H9 (cell line): ENCODE data around the gene USP38. TPM values are rescaled to one million over a fixed set of nuclear protein-coding genes. Genes with fewer than 3 reads are reported as not detected.

Experiments
- DNase-seq: peaks from one replicate; pipeline ENCODE4 v3.0.0-alpha.2; 2017
- H2AFZ ChIP-seq: one replicate; pipeline ENCODE4 v1.6.1; 2013; ENCODE audit warnings: mild to moderate bottlenecking, low read length, control low read depth, moderate library complexity
- H2AK5ac ChIP-seq: 2 replicates; pipeline ENCODE4 v1.6.1; 2013; ENCODE audit warnings: low read length, control low read depth, mixed read lengths; ENCODE audit not compliant: insufficient read length
- H2BK120ac ChIP-seq: one replicate; pipeline ENCODE4 v1.6.1; 2013; ENCODE audit warnings: low read depth, mild to moderate bottlenecking, low read length, control low read depth, inconsistent platforms; ENCODE audit not compliant: poor library complexity, severe bottlenecking
- H2BK12ac ChIP-seq: 2 replicates; pipeline ENCODE4 v1.6.1; 2013; ENCODE audit warnings: low read length, control low read depth, mixed read lengths, low read depth; ENCODE audit not compliant: insufficient read length
- H2BK15ac ChIP-seq: 2 replicates; pipeline ENCODE4 v1.6.1; 2013; ENCODE audit warnings: low read depth, low read length, control low read depth
- H2BK20ac ChIP-seq: one replicate; pipeline ENCODE4 v1.6.1; 2013; ENCODE audit warnings: low read depth, mild to moderate bottlenecking, low read length, control low read depth, inconsistent platforms; ENCODE audit not compliant: poor library complexity, severe bottlenecking
- H2BK5ac ChIP-seq: 2 replicates; pipeline ENCODE4 v1.6.1; 2013; ENCODE audit warnings: low read length, control low read depth, mixed read lengths; ENCODE audit not compliant: insufficient read length
- H3K14ac ChIP-seq: 2 replicates; pipeline ENCODE4 v1.6.1; 2013; ENCODE audit warnings: low read length, control low read depth; ENCODE audit not compliant: insufficient read depth
- H3K18ac ChIP-seq: 2 replicates; pipeline ENCODE4 v1.6.1; 2013; ENCODE audit warnings: low read depth, mild to moderate bottlenecking, mixed read lengths, low read length, control low read depth; ENCODE audit not compliant: insufficient read length
- H3K23ac ChIP-seq: 2 replicates; pipeline ENCODE4 v1.6.1; 2013; ENCODE audit warnings: low read length, control low read depth, mixed read lengths, low read depth; ENCODE audit not compliant: insufficient read length
- H3K23me2 ChIP-seq: 2 replicates; pipeline ENCODE4 v1.6.1; 2013; ENCODE audit warnings: low read depth, mild to moderate bottlenecking, mixed read lengths, low read length, control low read depth; ENCODE audit not compliant: insufficient read length, poor library complexity, severe bottlenecking
- H3K27ac ChIP-seq: 2 replicates; pipeline ENCODE4 v1.5.1; 2013; ENCODE audit warnings: low read length, control low read depth, mixed read lengths, low read depth; ENCODE audit not compliant: insufficient read length
- H3K27me3 ChIP-seq: 2 replicates; pipeline ENCODE4 v1.6.1; 2013; ENCODE audit warnings: low read length, control low read depth, inconsistent platforms; ENCODE audit not compliant: insufficient read depth
- H3K4ac ChIP-seq: 2 replicates; pipeline ENCODE4 v1.6.1; 2013; ENCODE audit warnings: low read depth, mild to moderate bottlenecking, control low read depth, inconsistent platforms, low read length, moderate library complexity
- H3K4me1 ChIP-seq: 2 replicates; pipeline ENCODE4 v1.6.1; 2013; ENCODE audit warnings: low read length, control low read depth, inconsistent platforms; ENCODE audit not compliant: insufficient read depth
- H3K4me2 ChIP-seq: 2 replicates; pipeline ENCODE4 v1.6.1; 2013; ENCODE audit warnings: low read length, control low read depth, mixed read lengths; ENCODE audit not compliant: insufficient read length, insufficient read depth
- H3K56ac ChIP-seq: 2 replicates; pipeline ENCODE4 v1.6.1; 2013; ENCODE audit warnings: low read depth, mild to moderate bottlenecking, mixed read lengths, low read length, control low read depth; ENCODE audit not compliant: insufficient read length
- H3K79me1 ChIP-seq: 2 replicates; pipeline ENCODE4 v1.6.1; 2013; ENCODE audit warnings: low read depth, mild to moderate bottlenecking, moderate library complexity, low read length, control low read depth, inconsistent platforms; ENCODE audit not compliant: insufficient read depth, poor library complexity, severe bottlenecking
- H3K79me2 ChIP-seq: 2 replicates; pipeline ENCODE4 v1.6.1; 2013; ENCODE audit warnings: low read length, control low read depth, inconsistent platforms; ENCODE audit not compliant: insufficient read depth
- H3K9ac ChIP-seq: 2 replicates; pipeline ENCODE4 v1.6.1; 2013; ENCODE audit warnings: low read length, control low read depth, mixed read lengths; ENCODE audit not compliant: insufficient read length; ENCODE audit errors: extremely low read depth
- H3K9me3 ChIP-seq: one replicate; pipeline ENCODE4 v1.6.1; 2013; ENCODE audit warnings: low read depth, low read length, inconsistent platforms; ENCODE audit not compliant: control insufficient read depth
- H3T11ph ChIP-seq: one replicate; pipeline ENCODE4 v1.6.1; 2013; ENCODE audit warnings: mild to moderate bottlenecking, low read length, control low read depth, inconsistent platforms
- H4K20me1 ChIP-seq: one replicate; pipeline ENCODE4 v1.6.1; 2013; ENCODE audit not compliant: control insufficient read depth, insufficient read length, insufficient read depth
- H4K5ac ChIP-seq: 2 replicates; pipeline ENCODE4 v1.6.1; 2013; ENCODE audit warnings: low read depth, mild to moderate bottlenecking, mixed read lengths, low read length, control low read depth; ENCODE audit not compliant: insufficient read length
- H4K8ac ChIP-seq: replicated peaks from 2 replicates; pipeline ENCODE4 v1.6.1; 2013; ENCODE audit warnings: low read length, control low read depth, mixed read lengths, low read depth; ENCODE audit not compliant: insufficient read length
- H4K91ac ChIP-seq: 2 replicates; pipeline ENCODE4 v1.6.1; 2013; ENCODE audit warnings: low read depth, mild to moderate bottlenecking, moderate library complexity, mixed read lengths, low read length, control low read depth; ENCODE audit not compliant: insufficient read length
- H3K27ac Mint-ChIP-seq, 3 experiments: 2 replicates in 2 of 3; 3 replicates in 1 of 3; pipeline ENCODE4 v1.8.0; 2020 to 2021; ENCODE audit warnings: mixed read lengths in 3 of 3, mild to moderate bottlenecking in 1 of 3, moderate library complexity in 1 of 3
- H3K27me3 Mint-ChIP-seq: 2 replicates; pipeline ENCODE4 v1.8.0; 2021; ENCODE audit warnings: low read depth, mild to moderate bottlenecking, moderate library complexity, mixed read lengths
- H3K36me3 Mint-ChIP-seq, 3 experiments: 2 replicates in 2 of 3; 3 replicates in 1 of 3; pipeline ENCODE4 v1.8.0; 2020 to 2021; ENCODE audit warnings: low read depth in 3 of 3, mixed read lengths in 3 of 3; ENCODE audit not compliant: insufficient read depth in 1 of 3
- H3K4me1 Mint-ChIP-seq, 2 experiments: 2 replicates each; pipeline ENCODE4 v1.8.0; 2020; ENCODE audit warnings: mixed read lengths in 2 of 2
- H3K4me3 Mint-ChIP-seq, 2 experiments: 2 replicates in 1 of 2; 3 replicates in 1 of 2; pipeline ENCODE4 v1.8.0; 2020 to 2021; ENCODE audit warnings: mild to moderate bottlenecking in 2 of 2, mixed read lengths in 2 of 2, moderate library complexity in 1 of 2
- H3K9me3 Mint-ChIP-seq, 2 experiments: 2 replicates in 1 of 2; 3 replicates in 1 of 2; pipeline ENCODE4 v1.8.0; 2020; ENCODE audit warnings: mild to moderate bottlenecking in 2 of 2, mixed read lengths in 2 of 2, moderate library complexity in 1 of 2
- total RNA-seq: library from RNA; stranded (reverse); gene quantifications from 2 replicates; pipeline ENCODE4 v1.2.1, GENCODE V29; 2021
- TF ChIP-seq, protein P1 (sequence below): fragments of 200-600 bp; sonication (generic); conservative IDR thresholded peaks from 3 replicates; pipeline ENCODE4 v1.8.0; 2021; ENCODE audit warnings: antibody characterized with exemption, mild to moderate bottlenecking

The USP38 gene
- total RNA-seq, 1 experiment from 2014 or later: 15.2 TPM

DNA sequence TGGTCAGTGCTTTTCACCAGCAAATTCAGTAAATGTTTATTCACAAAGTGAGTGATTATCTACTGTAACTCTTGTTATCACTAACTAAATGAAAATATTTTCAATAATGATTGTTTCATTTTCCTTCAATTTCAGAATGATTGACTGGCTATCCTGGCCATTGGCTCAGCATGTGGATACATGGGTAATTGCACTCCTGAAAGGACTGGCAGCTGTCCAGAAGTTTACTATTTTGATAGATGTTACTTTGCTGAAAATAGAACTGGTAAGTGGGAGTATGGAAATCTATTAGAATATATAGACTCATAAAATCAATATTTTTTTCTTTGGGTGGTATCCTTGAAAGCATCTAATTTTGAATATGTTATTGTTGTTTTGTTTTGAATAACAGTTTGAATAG lies 10.9 kb downstream of the USP38 start:
- H3K9me3 ChIP-seq: no peaks in the 10 kb centered on the region
- no peak overlapping the region for H4K5ac ChIP-seq
- no peaks in the 10 kb centered on the region for H3K23me2 ChIP-seq
- H3K79me2 ChIP-seq: no peaks in the 10 kb centered on the region
- no peak overlapping the region for H3K27ac Mint-ChIP-seq
- no peak overlapping the region for H2AK5ac ChIP-seq
- no peak for DNase-seq
- H3K4me1 Mint-ChIP-seq: no peaks in the 10 kb centered on the region
- H4K8ac ChIP-seq: no peak overlapping the region
- no peak overlapping the region for H2BK120ac ChIP-seq
- TF ChIP-seq, protein P1, sequence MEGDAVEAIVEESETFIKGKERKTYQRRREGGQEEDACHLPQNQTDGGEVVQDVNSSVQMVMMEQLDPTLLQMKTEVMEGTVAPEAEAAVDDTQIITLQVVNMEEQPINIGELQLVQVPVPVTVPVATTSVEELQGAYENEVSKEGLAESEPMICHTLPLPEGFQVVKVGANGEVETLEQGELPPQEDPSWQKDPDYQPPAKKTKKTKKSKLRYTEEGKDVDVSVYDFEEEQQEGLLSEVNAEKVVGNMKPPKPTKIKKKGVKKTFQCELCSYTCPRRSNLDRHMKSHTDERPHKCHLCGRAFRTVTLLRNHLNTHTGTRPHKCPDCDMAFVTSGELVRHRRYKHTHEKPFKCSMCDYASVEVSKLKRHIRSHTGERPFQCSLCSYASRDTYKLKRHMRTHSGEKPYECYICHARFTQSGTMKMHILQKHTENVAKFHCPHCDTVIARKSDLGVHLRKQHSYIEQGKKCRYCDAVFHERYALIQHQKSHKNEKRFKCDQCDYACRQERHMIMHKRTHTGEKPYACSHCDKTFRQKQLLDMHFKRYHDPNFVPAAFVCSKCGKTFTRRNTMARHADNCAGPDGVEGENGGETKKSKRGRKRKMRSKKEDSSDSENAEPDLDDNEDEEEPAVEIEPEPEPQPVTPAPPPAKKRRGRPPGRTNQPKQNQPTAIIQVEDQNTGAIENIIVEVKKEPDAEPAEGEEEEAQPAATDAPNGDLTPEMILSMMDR: no peak
- H2AFZ ChIP-seq: no peak overlapping the region
- no peaks in the 10 kb centered on the region for H3K27me3 ChIP-seq
- H3K4me3 Mint-ChIP-seq: no peak overlapping the region
- H3K4me1 ChIP-seq: no peaks in the 10 kb centered on the region
- H3T11ph ChIP-seq: no peak overlapping the region
- H2BK12ac ChIP-seq: no peak overlapping the region
- H3K56ac ChIP-seq: no peak overlapping the region
- H3K14ac ChIP-seq: no peak overlapping the region
- H3K4me2 ChIP-seq: no peak overlapping the region
- H3K9me3 Mint-ChIP-seq: no peaks in the 10 kb centered on the region
- no peaks in the 10 kb centered on the region for H3K27me3 Mint-ChIP-seq
- no peak overlapping the region for H2BK15ac ChIP-seq
- no peak overlapping the region for H2BK20ac ChIP-seq
- H3K36me3 Mint-ChIP-seq: peaks cover 28 to 71% (median 62%) of the 10 kb centered on the region in 3 experiments; a peak in 6 of 7 replicates
- H4K20me1 ChIP-seq: no peaks in the 10 kb centered on the region
- no peaks in the 10 kb centered on the region for H3K79me1 ChIP-seq
- H3K9ac ChIP-seq: no peak overlapping the region
- H3K18ac ChIP-seq: no peak overlapping the region
- no peak overlapping the region for H3K4ac ChIP-seq
- no peak overlapping the region for H4K91ac ChIP-seq
- H2BK5ac ChIP-seq: no peak overlapping the region
- H3K23ac ChIP-seq: no peak overlapping the region
- H3K27ac ChIP-seq: no peak overlapping the region
